GM23338 (cell line): ENCODE measurements around the gene ME1. TPM values are rescaled to one million over a fixed set of nuclear protein-coding genes. Genes with fewer than 3 reads are reported as not detected.

Experiments used
- ATAC-seq: fragments of 200-7000 bp; cut with Tn5 transposase; 3 replicates; pipeline ENCODE4 v1.9.1; 2020
- DNase-seq: peaks from one replicate; pipeline ENCODE4 v3.0.0-alpha.2; 2015; ENCODE audit warnings: low spot score
- H2AFZ ChIP-seq: fragments of 200-600 bp; sonication (generic); 2 replicates; pipeline ENCODE4 v1.8.0; 2016; ENCODE audit warnings: antibody characterized with exemption, mild to moderate bottlenecking, moderate library complexity
- H3F3A ChIP-seq: fragments of 200-600 bp; sonication (generic); replicated peaks from 2 replicates; pipeline ENCODE4 v1.8.0; 2017; ENCODE audit warnings: antibody characterized with exemption, mixed run types, low read depth
- H3K27ac ChIP-seq: fragments of 200-600 bp; sonication (generic); 2 replicates; pipeline ENCODE4 v1.6.1; 2016; ENCODE audit warnings: low read depth
- H3K27me3 ChIP-seq: fragments of 200-600 bp; sonication (generic); 2 replicates; pipeline ENCODE4 v1.8.0; 2016; ENCODE audit warnings: mild to moderate bottlenecking, mixed run types, moderate library complexity; ENCODE audit not compliant: insufficient read depth
- H3K36me3 ChIP-seq: fragments of 200-600 bp; sonication (generic); 2 replicates; pipeline ENCODE4 v1.8.0; 2016; ENCODE audit warnings: mild to moderate bottlenecking; ENCODE audit not compliant: insufficient read depth
- H3K4me1 ChIP-seq: fragments of 200-600 bp; sonication (generic); 2 replicates; pipeline ENCODE4 v1.8.0; 2016; ENCODE audit warnings: mild to moderate bottlenecking, moderate library complexity; ENCODE audit not compliant: insufficient read depth
- H3K4me2 ChIP-seq: fragments of 200-600 bp; sonication (generic); 2 replicates; pipeline ENCODE4 v1.7.1; 2017; ENCODE audit warnings: mixed run types
- H3K4me3 ChIP-seq: fragments of 200-600 bp; sonication (generic); 2 replicates; pipeline ENCODE4 v1.6.1; 2016; ENCODE audit warnings: mixed run types
- H3K79me2 ChIP-seq: fragments of 200-600 bp; sonication (generic); replicated peaks from 2 replicates; pipeline ENCODE4 v1.8.0; 2017; ENCODE audit warnings: mild to moderate bottlenecking; ENCODE audit not compliant: insufficient read depth
- H3K9me2 ChIP-seq: fragments of 200-600 bp; sonication (generic); 2 replicates; pipeline ENCODE4 v1.8.0; 2017; ENCODE audit not compliant: insufficient read depth
- H4K20me1 ChIP-seq: fragments of 200-600 bp; sonication (generic); replicated peaks from 2 replicates; pipeline ENCODE4 v1.8.0; 2017; ENCODE audit warnings: mild to moderate bottlenecking; ENCODE audit not compliant: insufficient read depth
- H3K27ac Mint-ChIP-seq: 2 replicates; pipeline ENCODE4 v1.8.0; 2020; ENCODE audit warnings: inconsistent platforms, mild to moderate bottlenecking, moderate library complexity, mixed read lengths
- H3K27me3 Mint-ChIP-seq: 3 replicates; pipeline ENCODE4 v1.8.0; 2022; ENCODE audit warnings: low read depth, mild to moderate bottlenecking, moderate library complexity, mixed read lengths, inconsistent platforms; ENCODE audit not compliant: insufficient read depth, poor library complexity
- H3K36me3 Mint-ChIP-seq: 3 replicates; pipeline ENCODE4 v1.8.0; 2021; ENCODE audit warnings: low read depth, mild to moderate bottlenecking, inconsistent platforms, moderate library complexity, mixed read lengths
- H3K4me1 Mint-ChIP-seq: 3 replicates; pipeline ENCODE4 v1.8.0; 2020; ENCODE audit warnings: mild to moderate bottlenecking, inconsistent platforms, mixed read lengths
- H3K4me3 Mint-ChIP-seq: 3 replicates; pipeline ENCODE4 v1.8.0; 2021; ENCODE audit warnings: moderate library complexity, mild to moderate bottlenecking, inconsistent platforms, mixed read lengths
- H3K9me3 Mint-ChIP-seq: 3 replicates; pipeline ENCODE4 v1.8.0; 2020; ENCODE audit warnings: moderate library complexity, mild to moderate bottlenecking, inconsistent platforms, mixed read lengths
- CREB1 ChIP-seq: fragments of 250-450 bp; sonication (Bioruptor Pico); IDR thresholded peaks from 2 replicates; pipeline ENCODE4 v1.5.0; 2020; ENCODE audit warnings: low read depth, mild to moderate bottlenecking, moderate library complexity
- CTCF ChIP-seq, 2 experiments: fragments of 200-600 bp in 1 of 2; sonication (generic) in 1 of 2; conservative IDR thresholded peaks; 2 replicates each; pipeline versions ENCODE4 v1.5.1 to v1.6.1; 2016 to 2017; ENCODE audit warnings: antibody characterized with exemption in 2 of 2, low read depth in 2 of 2, mild to moderate bottlenecking in 2 of 2, moderate library complexity in 1 of 2
- EZH2 ChIP-seq: fragments of 200-600 bp; sonication (generic); IDR thresholded peaks from one replicate; pipeline ENCODE4 v1.8.0; 2017; ENCODE audit warnings: antibody characterized with exemption, mild to moderate bottlenecking, low read depth; ENCODE audit not compliant: unreplicated experiment
- JUNB ChIP-seq: IDR thresholded peaks from one replicate; pipeline ENCODE4 v1.6.1; 2016; ENCODE audit warnings: antibody characterized with exemption; ENCODE audit not compliant: unreplicated experiment
- NANOG ChIP-seq: IDR thresholded peaks from 2 replicates; pipeline ENCODE4 v1.6.1; 2016; ENCODE audit warnings: antibody characterized with exemption, borderline replicate concordance
- POLR2AphosphoS5 ChIP-seq: IDR thresholded peaks from 2 replicates; pipeline ENCODE4 v1.6.1; 2016; ENCODE audit warnings: antibody characterized with exemption, low read depth
- STAT1 ChIP-seq: IDR thresholded peaks from one replicate; pipeline ENCODE4 v1.6.1; 2016; ENCODE audit warnings: antibody characterized with exemption; ENCODE audit not compliant: unreplicated experiment
- ZNF114 ChIP-seq: fragments of 250-450 bp; sonication (Bioruptor Pico); IDR thresholded peaks from 2 replicates; pipeline ENCODE4 v1.5.0; 2020; ENCODE audit warnings: mild to moderate bottlenecking, moderate library complexity
- ZNF331 ChIP-seq: fragments of 250-450 bp; sonication (Bioruptor Pico); IDR thresholded peaks from 2 replicates; pipeline ENCODE4 v1.5.0; 2020; ENCODE audit warnings: low read depth, mild to moderate bottlenecking, moderate library complexity
- ZNF462 ChIP-seq: fragments of 250-450 bp; sonication (Bioruptor Pico); IDR thresholded peaks from 2 replicates; pipeline ENCODE4 v1.5.0; 2020; ENCODE audit warnings: mild to moderate bottlenecking, moderate library complexity
- polyA plus RNA-seq: library from polyadenylated mRNA; unstranded; fragments of >200 nt; fragmentation: Nextera tagmentation; extraction: Ambion mirVana; gene quantifications from 2 replicates; pipeline ENCODE4 v1.2.1, GENCODE V29; 2016
- total RNA-seq: library from RNA; depleted of rRNA; stranded (reverse); fragments of >200 nt; shearing (Covaris generic); gene quantifications from 2 replicates; pipeline ENCODE4 v1.2.3, GENCODE V29; 2014

The ME1 gene
- total and polyA plus RNA-seq, 2 experiments from 2014 or later = 6.4 to 8.0 TPM

DNA sequence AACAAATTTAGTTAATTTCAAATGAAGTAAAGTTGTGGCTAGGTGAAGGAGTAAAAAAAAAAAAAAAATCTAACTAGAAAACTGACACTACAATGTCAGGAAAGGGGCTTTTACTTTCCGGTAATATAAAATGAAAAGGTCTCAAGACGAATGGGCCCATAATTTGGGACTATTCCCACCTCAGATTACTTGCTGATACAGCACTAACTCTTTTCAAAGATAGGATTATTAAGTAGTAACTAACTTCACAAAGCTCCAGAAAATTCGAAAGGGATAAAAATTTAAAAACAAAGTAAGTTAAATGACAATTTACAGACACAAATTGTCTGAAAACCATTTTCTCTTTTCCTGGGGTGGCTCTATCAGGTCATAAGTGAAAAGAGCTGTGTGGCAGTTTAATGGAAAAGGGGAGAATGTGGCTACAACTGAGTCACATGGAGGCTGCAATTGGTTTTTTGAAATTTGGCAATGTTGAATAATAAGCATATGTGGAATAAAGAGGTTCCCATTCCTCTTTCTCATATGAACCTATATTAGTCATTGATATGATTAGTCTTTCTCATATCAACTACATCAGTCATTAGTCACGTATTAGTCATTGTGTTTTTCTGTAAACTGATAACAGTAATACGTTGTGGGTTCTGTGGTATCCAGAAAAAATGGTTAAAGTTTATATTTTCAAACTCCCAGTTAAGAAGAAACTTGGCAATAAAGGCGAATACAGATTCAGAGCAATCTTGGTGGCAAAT, 159.7 kb downstream of the ME1 start (continued):
- TF ChIP-seq ZNF462 = no peak
- TF ChIP-seq EZH2 = no peak
- no peak for TF ChIP-seq NANOG
- no peak for TF ChIP-seq ZNF114 (CRISPR knock-in tag)
- TF ChIP-seq STAT1 = no peak
- TF ChIP-seq CREB1 (CRISPR knock-in tag) = no peak
- TF ChIP-seq POLR2AphosphoS5 = no peak
- no peak for TF ChIP-seq JUNB

DNA sequence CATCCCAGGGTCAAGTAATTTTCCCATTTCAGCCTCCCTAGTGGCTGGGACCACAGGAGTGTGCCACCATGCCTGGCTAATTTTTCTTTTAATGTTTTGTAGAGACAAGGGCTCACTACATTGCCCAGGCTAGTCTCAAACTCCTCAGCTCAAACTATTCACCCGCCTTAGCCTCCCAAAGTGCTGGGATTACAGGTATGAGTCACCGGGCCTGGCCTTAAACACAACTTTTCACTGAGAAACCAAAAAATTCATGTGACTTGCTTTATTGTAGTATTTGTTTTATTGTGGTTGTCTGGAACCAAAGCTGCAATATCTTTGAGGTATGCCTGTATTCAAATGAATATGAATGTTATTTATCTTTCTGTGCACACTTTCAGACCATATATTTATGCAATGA, 165.5 kb downstream of the ME1 start:
- H2AFZ ChIP-seq = no peak overlapping the region
- H3K27me3 ChIP-seq = no peaks in the 10 kb centered on the region
- H3K9me2 ChIP-seq = no peaks in the 10 kb centered on the region
- no peaks in the 10 kb centered on the region for H3K4me1 ChIP-seq
- no peaks in the 10 kb centered on the region for H3F3A ChIP-seq
- Mint-ChIP-seq H3K27ac (no peak overlapping the region), H3K27me3 (no peaks in the 10 kb centered on the region), H3K4me1 (no peaks in the 10 kb centered on the region), H3K4me3 (no peak overlapping the region), H3K9me3 (no peaks in the 10 kb centered on the region), H3K36me3 (no peaks in the 10 kb centered on the region)
- no peak for DNase-seq
- H3K4me3 ChIP-seq = no peak overlapping the region
- H3K36me3 ChIP-seq = no peaks in the 10 kb centered on the region
- no peaks in the 10 kb centered on the region for H3K79me2 ChIP-seq
- H4K20me1 ChIP-seq = no peaks in the 10 kb centered on the region
- H3K4me2 ChIP-seq = no peak overlapping the region
- ATAC-seq = no peak
- no peak overlapping the region for H3K27ac ChIP-seq
- TF ChIP-seq NANOG = no peak
- no peak for TF ChIP-seq JUNB
- TF ChIP-seq CTCF (conservative IDR thresholded peaks at IDR 0.05; ENCODE audit: low read depth in 2 of 2) = no peak
- TF ChIP-seq ZNF114 (CRISPR knock-in tag) = no peak
- TF ChIP-seq CREB1 (CRISPR knock-in tag) = no peak
- TF ChIP-seq ZNF331 (CRISPR knock-in tag) = no peak
